Gastrocnemius medialis (tissue), 4 donors: ENCODE measurements around the gene OSBPL10. TPM values are rescaled to one million over a fixed set of nuclear protein-coding genes. Genes with fewer than 3 reads are reported as not detected.

ENCODE experiments used
- ATAC-seq, 2 donors: fragments of 150-250 bp; one replicate each; pipeline ENCODE4 v1.9.1; 2016
- DNase-seq, 2 donors: peaks; one replicate each; pipeline ENCODE4 v3.0.0-alpha.2; 2019
- H3K27ac ChIP-seq, 4 donors: fragments of 200-600 bp; sonication (generic); 1 replicate in 1 of 4; 2 replicates in 3 of 4; pipeline ENCODE4 v1.5.1; 2016 to 2018; ENCODE audit warnings: mild to moderate bottlenecking in 2 of 4, moderate library complexity in 1 of 4
- H3K27me3 ChIP-seq, 3 donors: fragments of 200-600 bp; sonication (generic) in 2 of 3; 1 replicate in 1 of 3; 2 replicates in 2 of 3; pipeline versions ENCODE4 v1.5.1 to v1.6.0; 2016 to 2019; ENCODE audit warnings: mild to moderate bottlenecking in 1 of 3, moderate library complexity in 1 of 3
- H3K36me3 ChIP-seq, 2 donors: fragments of 200-600 bp; sonication (generic) in 1 of 2; one replicate each; pipeline ENCODE4 v1.5.1; 2017 to 2018
- H3K4me1 ChIP-seq, 2 donors: fragments of 200-600 bp; sonication (generic) in 1 of 2; one replicate each; pipeline ENCODE4 v1.5.1; 2016 to 2017; ENCODE audit warnings: mild to moderate bottlenecking in 2 of 2
- H3K4me3 ChIP-seq, 4 donors: fragments of 200-600 bp; sonication (generic) in 3 of 4; 1 replicate in 1 of 4; 2 replicates in 3 of 4; pipeline ENCODE4 v1.5.1; 2016 to 2019; ENCODE audit warnings: mild to moderate bottlenecking in 2 of 4
- H3K9me3 ChIP-seq, 3 donors: fragments of 200-600 bp; sonication (generic) in 2 of 3; 1 replicate in 1 of 3; 2 replicates in 2 of 3; pipeline ENCODE4 v1.5.1; 2016 to 2019
- CTCF ChIP-seq, 5 experiments: fragments of 450-650 bp in 3 of 5; fragments of 200-600 bp in 2 of 5; sonication (generic) in 2 of 5; IDR thresholded peaks in 4 of 5; conservative IDR thresholded peaks in 1 of 5; 1 replicate in 4 of 5; 2 replicates in 1 of 5; pipeline ENCODE4 v1.5.1; 2016 to 2019; ENCODE audit warnings: antibody characterized with exemption in 5 of 5, mild to moderate bottlenecking in 3 of 5, moderate library complexity in 3 of 5
- POLR2A ChIP-seq, 2 donors: fragments of 450-650 bp; IDR thresholded peaks; one replicate each; pipeline ENCODE4 v1.6.1; 2017; ENCODE audit warnings: antibody characterized with exemption in 2 of 2, mild to moderate bottlenecking in 2 of 2, moderate library complexity in 2 of 2
- in situ Hi-C, 4 donors: fragments of 200-750 bp; cut with MboI; loops; one replicate each; pipeline versions ENCODE4 v1.15.0 to v1.8.0; 2017; ENCODE audit warnings: low sequenced_read_pairs in 4 of 4
- intact Hi-C: fragments of 100-400 bp; cut with DNase I; formaldehyde crosslinking; loops from one replicate; pipeline ENCODE4 v1.15.1; 2023; ENCODE audit warnings: low total_unique reads
- total RNA-seq, 4 donors: library from RNA; depleted of rRNA; stranded (reverse); fragments of >200 nt; gene quantifications; one replicate each; pipeline versions ENCODE4 v1.1.0 to v1.2.3, GENCODE V29; 2016

OSBPL10 gene
- total RNA-seq, 4 donors from 2014 or later = 1.4 to 7.0 (median 3.8) TPM

GRCh38 chr3:32009957-32010356 lies 28.9 kb upstream of the OSBPL10 start:
- no peaks in the 10 kb centered on the region for H3K27me3 ChIP-seq
- no peak for DNase-seq
- in situ Hi-C loops (no loop called here), intact Hi-C loops (no loop called here)
- H3K4me1 ChIP-seq = no peaks in the 10 kb centered on the region
- H3K4me3 ChIP-seq = no peak overlapping the region
- H3K36me3 ChIP-seq = no peaks in the 10 kb centered on the region
- no peak for ATAC-seq
- H3K27ac ChIP-seq = no peak overlapping the region
- no peak for TF ChIP-seq POLR2A (IDR thresholded peaks at IDR 0.05)
- TF ChIP-seq CTCF (IDR thresholded peaks at IDR 0.05 in 4 of 5, conservative IDR thresholded peaks at IDR 0.05 in 1 of 5) = no peak
- H3K9me3 ChIP-seq = no peaks in the 10 kb centered on the region

DNA sequence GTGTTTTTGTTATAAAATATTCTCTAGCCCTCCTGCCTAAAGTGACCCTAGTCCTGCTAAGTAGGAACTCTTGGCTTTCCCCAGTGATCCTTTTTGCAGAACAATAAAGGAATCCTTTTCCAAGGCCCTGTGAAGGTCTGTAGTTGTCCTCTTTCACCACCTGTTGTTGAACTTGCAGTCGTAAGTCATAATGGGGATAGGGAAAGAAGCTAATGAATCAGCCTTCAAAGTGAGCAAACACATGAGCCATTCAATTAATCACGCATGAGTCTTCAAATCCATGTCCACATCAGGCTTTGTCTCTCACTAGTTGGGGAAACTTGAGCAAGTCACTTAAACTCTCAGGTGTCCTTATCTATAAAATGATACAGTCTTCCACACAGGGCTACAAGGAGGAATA lies 28.0 kb upstream of the OSBPL10 start:
- DNase-seq (no peak), ATAC-seq (no peak)
- Histone ChIP-seq H3K36me3 (no peaks in the 10 kb centered on the region), H3K9me3 (no peaks in the 10 kb centered on the region), H3K4me1 (no peaks in the 10 kb centered on the region), H3K27ac (no peak overlapping the region), H3K4me3 (no peak overlapping the region), H3K27me3 (no peaks in the 10 kb centered on the region)
- in situ Hi-C loops = no loop called here
- TF ChIP-seq CTCF (IDR thresholded peaks at IDR 0.05 in 4 of 5, conservative IDR thresholded peaks at IDR 0.05 in 1 of 5) (no peak), POLR2A (IDR thresholded peaks at IDR 0.05) (no peak)
- intact Hi-C loops = no loop called here

GRCh38 chr3:32004113-32004765 lies 23.2 kb upstream of the OSBPL10 start:
- no peaks in the 10 kb centered on the region for H3K9me3 ChIP-seq
- no peak overlapping the region for H3K27ac ChIP-seq

DNA sequence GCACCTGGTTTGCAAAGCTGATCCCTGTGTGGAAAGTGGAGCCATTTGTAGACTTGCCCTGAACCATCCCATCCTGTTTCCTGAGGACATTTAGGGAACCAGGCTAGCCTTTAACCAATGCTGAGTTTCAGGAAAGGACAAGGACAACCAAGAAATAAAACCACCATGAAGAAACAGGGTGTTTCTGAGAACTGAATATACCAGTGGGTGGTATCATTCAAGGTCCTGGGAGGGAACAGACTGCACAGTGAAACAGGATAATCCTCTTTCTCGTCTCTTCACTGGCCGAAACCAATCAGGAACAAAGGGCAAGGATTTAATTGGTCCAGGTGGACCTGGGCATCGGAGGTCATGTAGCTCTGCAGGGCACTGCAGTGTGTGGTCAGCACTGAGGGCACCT lies 22.3 kb upstream of the OSBPL10 start:
- Histone ChIP-seq H3K36me3 (no peaks in the 10 kb centered on the region), H3K9me3 (no peaks in the 10 kb centered on the region), H3K27ac (no peak overlapping the region), H3K4me1 (no peaks in the 10 kb centered on the region), H3K4me3 (no peak overlapping the region), H3K27me3 (no peaks in the 10 kb centered on the region)
- TF ChIP-seq CTCF (IDR thresholded peaks at IDR 0.05 in 4 of 5, conservative IDR thresholded peaks at IDR 0.05 in 1 of 5) (no peak), POLR2A (IDR thresholded peaks at IDR 0.05) (no peak)
- DNase-seq (no peak), ATAC-seq (no peak)
- intact Hi-C loops = no loop called here
- in situ Hi-C loops = no loop called here

More at GRCh38 chr3:32004113-32004765, 23.2 kb upstream of the OSBPL10 start:
- ATAC-seq = no peak
- no peaks in the 10 kb centered on the region for H3K36me3 ChIP-seq
- no peaks in the 10 kb centered on the region for H3K27me3 ChIP-seq
- no peaks in the 10 kb centered on the region for H3K4me1 ChIP-seq
- intact Hi-C loops = no loop called here
- TF ChIP-seq POLR2A (IDR thresholded peaks at IDR 0.05) (no peak), CTCF (IDR thresholded peaks at IDR 0.05 in 4 of 5, conservative IDR thresholded peaks at IDR 0.05 in 1 of 5) (no peak)
- in situ Hi-C loops = no loop called here
- DNase-seq = no peak
- H3K4me3 ChIP-seq = no peak overlapping the region
